Measurements from ENCODE around the gene LIG4.

LIG4 gene

DNA sequence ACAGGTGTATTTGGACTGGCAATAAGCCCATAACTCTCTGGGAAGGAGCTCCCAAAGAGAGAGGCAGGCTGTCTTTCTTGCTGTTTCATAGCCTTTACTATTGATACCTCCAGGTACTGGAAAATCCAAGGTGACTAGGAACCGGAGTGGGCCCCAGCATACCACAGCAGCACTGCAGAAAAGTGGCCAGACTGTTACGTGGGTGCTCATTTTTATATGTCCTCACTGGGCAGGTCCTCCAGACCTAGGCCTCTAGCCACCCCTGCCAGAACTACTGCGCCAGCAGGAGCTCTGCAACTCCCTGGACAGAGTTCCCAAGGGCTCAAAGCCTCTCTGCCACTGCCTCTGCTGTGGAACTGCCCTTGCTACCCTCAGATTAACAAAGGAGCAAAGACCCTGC lies 46.4 kb downstream of the LIG4 start:
- Histone ChIP-seq H3K36me3 (ENCODE audit: insufficient read depth, low read length) (no peaks in the 10 kb centered on the region), H3K4me1 (ENCODE audit: insufficient read depth, low read length) (no peaks in the 10 kb centered on the region), H3K9ac (ENCODE audit: low read depth, low read length) (no peak overlapping the region), H3K9me3 (ENCODE audit: control insufficient read depth, insufficient read depth, low read length) (0 out of 2 replicates have a peak, but pooled peaks cover 3% of the 10 kb centered on the region)

DNA sequence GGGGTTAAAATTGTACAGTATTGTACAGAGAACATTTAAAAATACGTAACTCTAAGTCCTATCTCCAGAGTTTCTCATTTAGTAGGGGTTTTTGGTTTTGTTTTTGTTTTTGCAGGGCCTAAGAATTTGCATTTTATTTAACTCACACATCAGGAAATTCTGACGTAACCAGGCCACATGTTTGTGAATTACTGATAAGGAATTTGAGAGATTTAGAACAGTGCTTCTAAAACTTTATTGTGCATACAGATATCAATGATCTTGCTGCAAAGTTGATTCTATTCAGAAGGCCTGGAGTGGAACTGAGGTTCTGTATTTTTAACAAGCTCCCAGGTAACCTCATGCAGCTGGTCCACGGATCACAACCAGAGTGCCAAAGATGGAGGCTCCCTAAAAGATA lies 49.3 kb downstream of the LIG4 start:
- Histone ChIP-seq H3K4me1 (ENCODE audit: insufficient read depth, low read length) (no peaks in the 10 kb centered on the region), H3K9me3 (ENCODE audit: control insufficient read depth, insufficient read depth, low read length) (0 out of 2 replicates have a peak, but pooled peaks cover 3% of the 10 kb centered on the region), H3K36me3 (ENCODE audit: insufficient read depth, low read length) (no peaks in the 10 kb centered on the region), H3K9ac (ENCODE audit: low read depth, low read length) (no peak overlapping the region)

DNA sequence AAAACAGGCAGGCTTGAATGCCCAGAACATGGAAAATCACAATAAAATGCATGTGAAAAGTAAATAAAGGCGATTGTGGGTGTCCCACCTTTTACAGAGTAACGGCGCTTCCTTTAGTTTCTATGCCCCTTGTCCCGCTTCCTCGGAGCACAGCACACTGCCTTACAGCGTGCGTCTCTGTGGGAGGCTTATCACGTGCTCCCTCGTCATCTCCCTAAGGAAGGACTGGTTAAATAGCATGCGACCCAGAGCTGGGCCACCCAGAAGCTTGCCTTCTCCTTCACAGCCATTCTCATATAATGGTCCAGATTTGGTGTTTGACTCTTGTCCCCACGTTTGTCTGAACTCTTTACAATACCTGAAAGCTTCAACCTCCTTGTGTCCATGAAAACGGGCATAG lies 56.6 kb downstream of the LIG4 start:
- Histone ChIP-seq H3K4me1 (ENCODE audit: insufficient read depth, low read length) (no peaks in the 10 kb centered on the region), H3K9me3 (ENCODE audit: control insufficient read depth, insufficient read depth, low read length) (no peaks in the 10 kb centered on the region), H3K9ac (ENCODE audit: low read depth, low read length) (no peak overlapping the region), H3K36me3 (ENCODE audit: insufficient read depth, low read length) (no peaks in the 10 kb centered on the region)

Data from ES-I3 (cell line).